K562 (cell line): Measurements from ENCODE around the gene ZFP64. TPM values are rescaled to one million over a fixed set of nuclear protein-coding genes. Genes with fewer than 3 reads are reported as not detected.

Source experiments
- BMI1 ChIP-seq: fragments of 150-350 bp; IDR thresholded peaks from 2 replicates; pipeline ENCODE4 v1.6.1; 2014; ENCODE audit warnings: low read length
- DACH1 ChIP-seq: fragments of 450-650 bp; IDR thresholded peaks from 2 replicates; pipeline ENCODE4 v1.6.1; 2018; ENCODE audit not compliant: partially characterized antibody
- ELF4 ChIP-seq: fragments of 450-650 bp; formaldehyde crosslinking; IDR thresholded peaks from 2 replicates; pipeline ENCODE4 v1.4.0; 2022; ENCODE audit warnings: missing genetic modification characterization
- FIP1L1 ChIP-seq: fragments of 200-400 bp; formaldehyde crosslinking; IDR thresholded peaks from 2 replicates; pipeline ENCODE4 v1.6.1; 2018; ENCODE audit warnings: mild to moderate bottlenecking, low read depth, low read length; ENCODE audit not compliant: poor library complexity, severe bottlenecking
- FOSL1 ChIP-seq: fragments of 200-800 bp; sonication (Bioruptor generic); conservative IDR thresholded peaks from 2 replicates; pipeline ENCODE4 v1.6.1; 2016; ENCODE audit warnings: missing genetic modification characterization, missing compliant biosample characterization
- HOXB6 ChIP-seq: fragments of 250-450 bp; sonication (Bioruptor Pico); IDR thresholded peaks from 2 replicates; pipeline ENCODE4 v1.5.1; 2022; ENCODE audit warnings: mild to moderate bottlenecking, borderline replicate concordance
- KLF1 ChIP-seq: fragments of 450-650 bp; IDR thresholded peaks from 2 replicates; pipeline ENCODE4 v1.6.1; 2016; ENCODE audit warnings: missing genetic modification characterization, missing compliant biosample characterization
- NFIC ChIP-seq: fragments of 450-650 bp; IDR thresholded peaks from 2 replicates; pipeline ENCODE4 v1.6.1; 2017; ENCODE audit warnings: mild to moderate bottlenecking, inconsistent platforms
- TEAD4 ChIP-seq, 2 experiments: sonication (generic) in 1 of 2; formaldehyde crosslinking in 1 of 2; IDR thresholded peaks; 2 replicates each; pipeline versions ENCODE4 v1.6.1 to v1.8.0; 2012 to 2022; ENCODE audit warnings: borderline replicate concordance in 1 of 2, inconsistent platforms in 1 of 2, low read length in 1 of 2, mild to moderate bottlenecking in 1 of 2, missing genetic modification reagents in 1 of 2
- XRCC3 ChIP-seq: fragments of 450-650 bp; IDR thresholded peaks from 2 replicates; pipeline ENCODE4 v1.6.1; 2017; ENCODE audit warnings: mild to moderate bottlenecking, moderate library complexity
- ZNF583 ChIP-seq: fragments of 250-450 bp; sonication (Bioruptor Pico); IDR thresholded peaks from 2 replicates; pipeline ENCODE4 v1.4.0; 2020
- ZNF699 ChIP-seq: fragments of 250-450 bp; sonication (Bioruptor Pico); IDR thresholded peaks from 2 replicates; pipeline ENCODE4 v1.8.0; 2021; ENCODE audit warnings: mild to moderate bottlenecking, moderate library complexity; ENCODE audit not compliant: insufficient replicate concordance
- polyA plus RNA-seq, 8 experiments: library from polyadenylated mRNA; depleted of rRNA in 4 of 8; stranded (reverse) in 5 of 8; unstranded in 3 of 8; fragments of >200 nt; fragmentation: Nextera tagmentation in 2 of 8; fragmentation: Illumina TruSeq in 1 of 8; extraction: Ambion mirVana in 2 of 8; extraction: Trizol in 1 of 8; gene quantifications; 2 replicates each; pipeline versions ENCODE4 v1.2.1 to v1.2.3, GENCODE V29; 2011 to 2014; ENCODE audit warnings: inconsistent platforms in 1 of 8, missing spikeins in 1 of 8
- total RNA-seq, 7 experiments: library from RNA; depleted of rRNA in 6 of 7; stranded (reverse); fragments of >200 nt in 6 of 7; fragmentation: Illumina TruSeq in 2 of 7; extraction: Trizol in 2 of 7; gene quantifications; 2 replicates each; pipeline versions ENCODE4 v1.2.1 to v1.2.3, GENCODE V29; 2011 to 2021; ENCODE audit warnings: low replicate concordance in 1 of 7
- TF ChIP-seq, protein P1 (sequence below), 2 experiments: fragments of 450-650 bp in 1 of 2; sonication (generic) in 1 of 2; formaldehyde crosslinking in 1 of 2; IDR thresholded peaks; 2 replicates each; pipeline versions ENCODE4 v1.7.1 to v1.9.0; 2016 to 2022; ENCODE audit warnings: inconsistent platforms in 1 of 2, mild to moderate bottlenecking in 1 of 2, missing genetic modification reagents in 1 of 2
- TF ChIP-seq, protein P2 (sequence below): sonication (generic); formaldehyde crosslinking; IDR thresholded peaks from 2 replicates; pipeline ENCODE4 v1.9.0; 2022; ENCODE audit warnings: mild to moderate bottlenecking, missing genetic modification reagents
- TF ChIP-seq, protein P3 (sequence below): sonication (generic); formaldehyde crosslinking; IDR thresholded peaks from 2 replicates; pipeline ENCODE4 v1.8.0; 2022; ENCODE audit warnings: missing genetic modification reagents, mild to moderate bottlenecking, borderline replicate concordance

The ZFP64 gene
- total and polyA plus RNA-seq, 9 of the 15 experiments (the other 6 are each of a cell fraction or from before 2014, with no cell fraction given): 1.4 to 13.4 (median 7.0) TPM

DNA sequence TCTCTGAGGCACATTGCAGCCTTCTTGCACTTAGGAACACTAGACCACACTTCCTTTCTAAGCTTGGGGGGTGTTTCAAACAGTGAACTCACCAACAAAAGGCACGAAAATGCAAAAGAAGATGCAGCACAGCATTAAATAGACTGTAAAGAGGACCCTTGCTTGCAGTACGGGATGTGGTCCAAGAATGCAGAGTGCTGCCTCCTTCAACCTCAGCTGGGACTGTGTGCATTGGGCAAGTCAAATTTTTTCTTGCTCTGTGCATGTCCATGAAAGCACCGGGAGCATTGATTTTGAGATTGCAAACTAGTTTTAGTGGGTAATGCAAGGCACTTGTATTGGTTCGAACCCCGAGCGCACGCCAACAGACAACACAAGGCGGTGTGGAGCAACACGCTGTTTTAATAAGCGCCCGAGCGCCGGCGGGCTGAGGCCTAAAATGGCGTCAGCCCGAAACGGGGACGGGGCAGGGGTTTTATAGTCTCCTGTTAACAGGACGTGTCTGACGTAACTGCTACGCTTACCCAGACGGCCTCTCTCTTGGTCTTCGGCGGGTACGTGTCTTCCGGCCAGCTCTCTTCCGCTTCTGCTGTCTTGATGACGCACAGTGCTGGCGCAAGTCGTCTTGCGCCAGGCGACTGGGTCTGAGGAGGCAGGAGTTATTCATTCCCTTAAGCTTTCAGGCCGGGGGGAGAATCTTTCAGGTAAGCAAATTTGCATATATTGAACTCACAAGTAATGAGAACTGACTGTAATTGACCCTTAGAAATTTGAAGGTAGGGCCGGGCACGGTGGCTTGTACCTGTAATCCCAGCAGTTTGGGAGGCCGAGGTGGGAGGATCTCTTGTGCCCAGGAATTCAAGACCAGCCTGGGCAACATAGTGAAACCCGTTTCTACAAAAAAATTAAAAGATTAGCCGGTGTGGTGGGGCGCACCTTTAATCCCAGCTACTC, 18.7 kb upstream of the ZFP64 start (continued):
- TF ChIP-seq DACH1: no peak
- TF ChIP-seq FOSL1 (tag): no peak
- TF ChIP-seq, protein P1, sequence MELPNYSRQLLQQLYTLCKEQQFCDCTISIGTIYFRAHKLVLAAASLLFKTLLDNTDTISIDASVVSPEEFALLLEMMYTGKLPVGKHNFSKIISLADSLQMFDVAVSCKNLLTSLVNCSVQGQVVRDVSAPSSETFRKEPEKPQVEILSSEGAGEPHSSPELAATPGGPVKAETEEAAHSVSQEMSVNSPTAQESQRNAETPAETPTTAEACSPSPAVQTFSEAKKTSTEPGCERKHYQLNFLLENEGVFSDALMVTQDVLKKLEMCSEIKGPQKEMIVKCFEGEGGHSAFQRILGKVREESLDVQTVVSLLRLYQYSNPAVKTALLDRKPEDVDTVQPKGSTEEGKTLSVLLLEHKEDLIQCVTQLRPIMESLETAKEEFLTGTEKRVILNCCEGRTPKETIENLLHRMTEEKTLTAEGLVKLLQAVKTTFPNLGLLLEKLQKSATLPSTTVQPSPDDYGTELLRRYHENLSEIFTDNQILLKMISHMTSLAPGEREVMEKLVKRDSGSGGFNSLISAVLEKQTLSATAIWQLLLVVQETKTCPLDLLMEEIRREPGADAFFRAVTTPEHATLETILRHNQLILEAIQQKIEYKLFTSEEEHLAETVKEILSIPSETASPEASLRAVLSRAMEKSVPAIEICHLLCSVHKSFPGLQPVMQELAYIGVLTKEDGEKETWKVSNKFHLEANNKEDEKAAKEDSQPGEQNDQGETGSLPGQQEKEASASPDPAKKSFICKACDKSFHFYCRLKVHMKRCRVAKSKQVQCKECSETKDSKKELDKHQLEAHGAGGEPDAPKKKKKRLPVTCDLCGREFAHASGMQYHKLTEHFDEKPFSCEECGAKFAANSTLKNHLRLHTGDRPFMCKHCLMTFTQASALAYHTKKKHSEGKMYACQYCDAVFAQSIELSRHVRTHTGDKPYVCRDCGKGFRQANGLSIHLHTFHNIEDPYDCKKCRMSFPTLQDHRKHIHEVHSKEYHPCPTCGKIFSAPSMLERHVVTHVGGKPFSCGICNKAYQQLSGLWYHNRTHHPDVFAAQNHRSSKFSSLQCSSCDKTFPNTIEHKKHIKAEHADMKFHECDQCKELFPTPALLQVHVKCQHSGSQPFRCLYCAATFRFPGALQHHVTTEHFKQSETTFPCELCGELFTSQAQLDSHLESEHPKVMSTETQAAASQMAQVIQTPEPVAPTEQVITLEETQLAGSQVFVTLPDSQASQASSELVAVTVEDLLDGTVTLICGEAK (IDR thresholded peaks at IDR 0.05): peak; percentile 89
- TF ChIP-seq, protein P1 (CRISPR knock-in tag; IDR thresholded peaks at IDR 0.05): no peak
- TF ChIP-seq HOXB6: no peak
- no peak for TF ChIP-seq ELF4
- TF ChIP-seq FIP1L1: no peak
- TF ChIP-seq, protein P2, sequence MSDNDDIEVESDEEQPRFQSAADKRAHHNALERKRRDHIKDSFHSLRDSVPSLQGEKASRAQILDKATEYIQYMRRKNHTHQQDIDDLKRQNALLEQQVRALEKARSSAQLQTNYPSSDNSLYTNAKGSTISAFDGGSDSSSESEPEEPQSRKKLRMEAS (CRISPR knock-in tag): no peak
- TF ChIP-seq ZNF583: no peak
- TF ChIP-seq, protein P3, sequence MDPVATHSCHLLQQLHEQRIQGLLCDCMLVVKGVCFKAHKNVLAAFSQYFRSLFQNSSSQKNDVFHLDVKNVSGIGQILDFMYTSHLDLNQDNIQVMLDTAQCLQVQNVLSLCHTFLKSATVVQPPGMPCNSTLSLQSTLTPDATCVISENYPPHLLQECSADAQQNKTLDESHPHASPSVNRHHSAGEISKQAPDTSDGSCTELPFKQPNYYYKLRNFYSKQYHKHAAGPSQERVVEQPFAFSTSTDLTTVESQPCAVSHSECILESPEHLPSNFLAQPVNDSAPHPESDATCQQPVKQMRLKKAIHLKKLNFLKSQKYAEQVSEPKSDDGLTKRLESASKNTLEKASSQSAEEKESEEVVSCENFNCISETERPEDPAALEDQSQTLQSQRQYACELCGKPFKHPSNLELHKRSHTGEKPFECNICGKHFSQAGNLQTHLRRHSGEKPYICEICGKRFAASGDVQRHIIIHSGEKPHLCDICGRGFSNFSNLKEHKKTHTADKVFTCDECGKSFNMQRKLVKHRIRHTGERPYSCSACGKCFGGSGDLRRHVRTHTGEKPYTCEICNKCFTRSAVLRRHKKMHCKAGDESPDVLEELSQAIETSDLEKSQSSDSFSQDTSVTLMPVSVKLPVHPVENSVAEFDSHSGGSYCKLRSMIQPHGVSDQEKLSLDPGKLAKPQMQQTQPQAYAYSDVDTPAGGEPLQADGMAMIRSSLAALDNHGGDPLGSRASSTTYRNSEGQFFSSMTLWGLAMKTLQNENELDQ (CRISPR knock-in tag): no peak
- TF ChIP-seq TEAD4 (IDR thresholded peaks at IDR 0.05; ENCODE audit: low read length): no peak
- TF ChIP-seq TEAD4 (CRISPR knock-in tag; IDR thresholded peaks at IDR 0.05; ENCODE audit: borderline replicate concordance): no peak
- TF ChIP-seq ZNF699: no peak
- no peak for TF ChIP-seq BMI1
- no peak for TF ChIP-seq KLF1 (tag)
- no peak for TF ChIP-seq NFIC
- TF ChIP-seq XRCC3: no peak
